Progenitor cell of endocrine pancreas (in vitro differentiated cells): Measurements from ENCODE around the gene SEMA3B. TPM values are rescaled to one million over a fixed set of nuclear protein-coding genes. Genes with fewer than 3 reads are reported as not detected.
A peak's percentile ranks its signal among the peaks of the same experiment; 100 is the strongest.

Source experiments
- DNase-seq: peaks from one replicate; pipeline ENCODE4 v3.0.0; 2021; ENCODE audit warnings: low spot score; ENCODE audit not compliant: unreplicated experiment
- H3K27ac Mint-ChIP-seq: 2 replicates; pipeline ENCODE4 v1.8.0; 2021; ENCODE audit warnings: mild to moderate bottlenecking, moderate library complexity, mixed read lengths
- H3K27me3 Mint-ChIP-seq: 2 replicates; pipeline ENCODE4 v1.8.0; 2021; ENCODE audit warnings: mixed read lengths
- H3K36me3 Mint-ChIP-seq: 2 replicates; pipeline ENCODE4 v1.8.0; 2022; ENCODE audit warnings: mixed read lengths; ENCODE audit not compliant: insufficient read depth
- H3K4me1 Mint-ChIP-seq: 2 replicates; pipeline ENCODE4 v1.8.0; 2021; ENCODE audit warnings: low read depth, mixed read lengths
- H3K4me3 Mint-ChIP-seq: 2 replicates; pipeline ENCODE4 v1.8.0; 2021; ENCODE audit warnings: low read depth, mild to moderate bottlenecking, moderate library complexity, mixed read lengths
- H3K9me3 Mint-ChIP-seq: 2 replicates; pipeline ENCODE4 v1.8.0; 2021; ENCODE audit warnings: low read depth, mixed read lengths
- total RNA-seq: library from RNA; stranded (reverse); gene quantifications from 2 replicates; pipeline ENCODE4 v1.2.1, GENCODE V29; 2021
- TF ChIP-seq, protein P1 (sequence below): fragments of 200-600 bp; sonication (generic); IDR thresholded peaks from one replicate; pipeline ENCODE4 v1.5.0; 2021; ENCODE audit warnings: antibody characterized with exemption, mild to moderate bottlenecking; ENCODE audit not compliant: unreplicated experiment

Gene SEMA3B
- total RNA-seq, 1 donor from 2014 or later = 24.6 TPM

- Mint-ChIP-seq H3K9me3 (peaks cover 2% of the 10 kb centered on the region), H3K27ac (no peak overlapping the region), H3K4me3 (no peak overlapping the region), H3K36me3 (peaks cover 35% of the 10 kb centered on the region), H3K27me3 (no peaks in the 10 kb centered on the region), H3K4me1 (peaks cover 22% of the 10 kb centered on the region)
- TF ChIP-seq, protein P1, sequence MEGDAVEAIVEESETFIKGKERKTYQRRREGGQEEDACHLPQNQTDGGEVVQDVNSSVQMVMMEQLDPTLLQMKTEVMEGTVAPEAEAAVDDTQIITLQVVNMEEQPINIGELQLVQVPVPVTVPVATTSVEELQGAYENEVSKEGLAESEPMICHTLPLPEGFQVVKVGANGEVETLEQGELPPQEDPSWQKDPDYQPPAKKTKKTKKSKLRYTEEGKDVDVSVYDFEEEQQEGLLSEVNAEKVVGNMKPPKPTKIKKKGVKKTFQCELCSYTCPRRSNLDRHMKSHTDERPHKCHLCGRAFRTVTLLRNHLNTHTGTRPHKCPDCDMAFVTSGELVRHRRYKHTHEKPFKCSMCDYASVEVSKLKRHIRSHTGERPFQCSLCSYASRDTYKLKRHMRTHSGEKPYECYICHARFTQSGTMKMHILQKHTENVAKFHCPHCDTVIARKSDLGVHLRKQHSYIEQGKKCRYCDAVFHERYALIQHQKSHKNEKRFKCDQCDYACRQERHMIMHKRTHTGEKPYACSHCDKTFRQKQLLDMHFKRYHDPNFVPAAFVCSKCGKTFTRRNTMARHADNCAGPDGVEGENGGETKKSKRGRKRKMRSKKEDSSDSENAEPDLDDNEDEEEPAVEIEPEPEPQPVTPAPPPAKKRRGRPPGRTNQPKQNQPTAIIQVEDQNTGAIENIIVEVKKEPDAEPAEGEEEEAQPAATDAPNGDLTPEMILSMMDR = no peak
- no peak for DNase-seq
Measured at GRCh38 chr3:50314816-50315215, 45.9 kb downstream of the SEMA3B start.

- H3K4me3 Mint-ChIP-seq = no peak overlapping the region
- H3K36me3 Mint-ChIP-seq = peaks cover 31% of the 10 kb centered on the region
- no peaks in the 10 kb centered on the region for H3K27me3 Mint-ChIP-seq
- H3K27ac Mint-ChIP-seq = peak overlapping the region; percentile 69
- TF ChIP-seq, protein P1 = no peak
- DNase-seq = no peak
- H3K9me3 Mint-ChIP-seq = no peaks in the 10 kb centered on the region
- peaks cover 28% of the 10 kb centered on the region for H3K4me1 Mint-ChIP-seq
Measured at GRCh38 chr3:50316657-50317242, 47.8 kb downstream of the SEMA3B start.

- H3K4me3 Mint-ChIP-seq = no peak overlapping the region
- no peak for DNase-seq
- TF ChIP-seq, protein P1 = no peak
Measured at GRCh38 chr3:50317300-50317699, 48.4 kb downstream of the SEMA3B start.

GRCh38 chr3:50318163-50318562 lies 49.2 kb downstream of the SEMA3B start:
- TF ChIP-seq, protein P1 = no peak
- no peak for DNase-seq
- Mint-ChIP-seq H3K36me3 (peaks cover 30% of the 10 kb centered on the region), H3K4me3 (no peak overlapping the region), H3K27me3 (no peaks in the 10 kb centered on the region), H3K27ac (no peak overlapping the region), H3K9me3 (no peaks in the 10 kb centered on the region), H3K4me1 (peaks cover 28% of the 10 kb centered on the region)

More at GRCh38 chr3:50317300-50317699, 48.4 kb downstream of the SEMA3B start:
- Mint-ChIP-seq H3K36me3 (peaks cover 31% of the 10 kb centered on the region), H3K4me1 (peaks cover 28% of the 10 kb centered on the region), H3K27ac (peak overlapping the region; percentile 69), H3K9me3 (no peaks in the 10 kb centered on the region), H3K27me3 (no peaks in the 10 kb centered on the region)

DNA sequence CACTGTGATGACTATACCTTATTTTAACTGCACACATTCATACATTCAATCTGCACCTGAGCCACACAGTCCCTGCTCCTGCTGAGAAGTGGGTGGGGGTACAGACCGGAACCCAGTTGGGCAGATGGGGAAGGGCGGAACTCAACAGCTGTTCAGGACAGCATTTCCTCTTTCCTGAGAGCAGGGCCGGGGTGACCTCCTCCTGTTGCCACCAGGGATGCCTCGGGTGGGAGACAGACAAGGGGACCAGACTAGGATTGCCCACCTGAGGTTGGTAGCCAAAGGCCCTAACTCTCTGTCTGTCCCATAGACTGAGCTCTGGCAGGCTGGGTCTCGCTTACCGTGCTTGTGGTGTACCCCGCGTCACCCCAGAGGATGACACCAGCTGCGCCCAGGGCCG lies 49.7 kb downstream of the SEMA3B start:
- TF ChIP-seq, protein P1 = no peak
- peak overlapping the region; percentile 52 for H3K4me3 Mint-ChIP-seq
- no peaks in the 10 kb centered on the region for H3K27me3 Mint-ChIP-seq
- H3K27ac Mint-ChIP-seq = no peak overlapping the region
- no peak for DNase-seq
- H3K9me3 Mint-ChIP-seq = no peaks in the 10 kb centered on the region
- peaks cover 28% of the 10 kb centered on the region for H3K4me1 Mint-ChIP-seq
- peaks cover 30% of the 10 kb centered on the region for H3K36me3 Mint-ChIP-seq
